GM19351 (cell line): Measurements from ENCODE around the gene DEFB132.

Experiments used
- ATAC-seq: cut with Tn5 transposase; IDR thresholded peaks from one replicate; pipeline ENCODE4 v1.9.1; 2021; ENCODE audit warnings: mild to moderate bottlenecking, moderate library complexity; ENCODE audit not compliant: unreplicated experiment

DEFB132 gene

DNA sequence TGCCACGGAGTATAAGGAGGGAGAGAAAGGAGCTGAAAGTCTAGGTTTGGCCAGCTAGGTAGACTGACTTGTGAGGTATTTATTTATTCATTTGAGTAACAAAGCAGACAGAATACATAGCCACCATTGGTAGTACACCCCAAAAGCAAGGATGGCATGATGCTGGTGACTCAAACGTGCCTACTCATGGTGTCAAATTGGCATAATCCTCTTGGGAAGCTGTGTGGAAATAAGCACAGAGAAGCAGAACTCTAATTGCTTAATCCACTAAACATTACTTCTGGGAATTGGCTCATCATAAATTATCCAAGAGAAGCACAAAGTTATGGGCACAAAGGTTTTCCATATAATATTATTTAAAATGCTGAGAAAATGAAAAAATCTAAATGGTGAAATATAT is 2.5 kb downstream of the DEFB132 start:
- no peak for ATAC-seq

DNA sequence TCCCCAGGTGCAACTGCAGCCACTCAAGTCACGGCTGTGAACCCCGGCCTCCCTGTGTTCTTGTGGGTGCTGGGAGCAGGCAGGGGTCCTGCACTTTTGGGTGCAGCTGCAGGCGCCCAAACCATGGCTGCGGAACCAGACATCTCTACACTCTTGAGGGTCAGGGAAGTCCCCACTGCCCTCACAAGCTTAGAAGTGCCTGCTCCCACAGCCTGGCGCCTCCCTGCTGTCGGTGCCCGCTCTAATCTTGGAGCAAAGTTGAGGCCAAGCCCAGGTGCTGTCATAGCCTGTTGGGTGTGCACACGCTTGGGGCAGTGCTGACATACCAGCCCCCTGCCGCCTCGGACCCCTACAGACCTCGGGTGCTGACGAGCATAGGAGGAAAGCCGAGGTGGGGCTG is 6.2 kb downstream of the DEFB132 start:
- no peak for ATAC-seq

GRCh38 chr20:266596-267562 is 9.4 kb downstream of the DEFB132 start:
- ATAC-seq: peak; percentile 92

GRCh38 chr20:270517-270916 is 13.0 kb downstream of the DEFB132 start:
- ATAC-seq: no peak

- ATAC-seq: no peak
These were observed 13.5 kb downstream of the DEFB132 start for GRCh38 chr20:271069-271468.

GRCh38 chr20:271528-271927 is 14.0 kb downstream of the DEFB132 start:
- ATAC-seq: no peak

DNA sequence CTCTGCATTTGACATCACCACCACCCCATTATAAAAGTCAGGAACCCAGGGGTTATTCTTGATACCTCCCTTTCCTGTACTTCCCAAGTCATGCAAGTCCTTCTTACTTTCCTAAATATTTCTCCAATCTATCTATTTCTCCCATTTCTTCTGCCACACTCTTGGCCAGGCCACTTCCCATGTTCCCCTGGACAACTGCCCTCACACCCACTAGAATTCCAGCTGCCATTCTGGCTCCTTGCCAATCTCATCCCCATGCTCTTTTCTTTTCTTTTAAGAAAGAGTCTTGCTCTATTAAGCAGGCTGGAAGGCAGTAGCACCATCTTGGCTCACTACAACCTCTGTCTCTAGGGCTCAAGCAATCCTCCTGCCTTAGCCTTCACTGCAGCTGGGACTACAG is 15.2 kb downstream of the DEFB132 start:
- no peak for ATAC-seq

- no peak for ATAC-seq
These were observed 16.4 kb downstream of the DEFB132 start for GRCh38 chr20:273884-274283.

- no peak for ATAC-seq
These were observed 18.3 kb downstream of the DEFB132 start for GRCh38 chr20:275791-276190.

GRCh38 chr20:276620-277495 is 19.3 kb downstream of the DEFB132 start:
- ATAC-seq: no peak

DNA sequence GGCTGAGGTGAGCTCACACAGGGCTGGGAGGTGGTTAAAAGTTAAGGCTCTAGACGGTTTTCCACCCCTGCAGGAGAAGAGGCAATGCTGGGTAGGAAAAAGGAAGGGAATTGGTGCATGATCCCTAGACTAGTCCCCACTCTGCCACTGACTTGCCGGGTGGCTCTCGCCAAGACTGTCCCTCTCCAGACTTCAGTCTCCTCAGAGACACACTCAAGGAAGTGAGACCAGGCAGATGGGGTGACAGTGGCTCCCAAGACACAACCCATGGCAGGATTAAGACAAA is 19.9 kb downstream of the DEFB132 start:
- no peak for ATAC-seq

DNA sequence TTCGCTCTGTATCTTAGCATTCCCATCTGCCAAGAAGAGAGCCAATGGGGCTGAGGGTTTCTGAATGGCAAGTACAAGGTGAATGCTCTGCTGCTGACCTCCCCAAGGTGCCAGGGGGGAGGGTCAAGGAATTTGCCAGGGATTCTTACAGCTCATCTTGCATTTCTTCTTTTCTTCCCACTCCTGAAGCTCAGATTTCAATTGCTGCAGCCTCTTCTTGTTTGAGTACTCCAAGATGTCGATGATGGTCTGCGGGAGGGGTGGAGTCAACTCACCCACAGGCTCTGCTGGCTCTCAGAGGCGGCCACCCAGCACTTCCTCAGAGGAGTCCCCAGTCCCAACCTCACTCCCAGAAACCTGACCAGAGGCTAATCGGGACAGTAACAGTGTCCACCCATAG is 20.7 kb downstream of the DEFB132 start:
- no peak for ATAC-seq

GRCh38 chr20:278607-279571 is 21.4 kb downstream of the DEFB132 start:
- ATAC-seq: no peak

DNA sequence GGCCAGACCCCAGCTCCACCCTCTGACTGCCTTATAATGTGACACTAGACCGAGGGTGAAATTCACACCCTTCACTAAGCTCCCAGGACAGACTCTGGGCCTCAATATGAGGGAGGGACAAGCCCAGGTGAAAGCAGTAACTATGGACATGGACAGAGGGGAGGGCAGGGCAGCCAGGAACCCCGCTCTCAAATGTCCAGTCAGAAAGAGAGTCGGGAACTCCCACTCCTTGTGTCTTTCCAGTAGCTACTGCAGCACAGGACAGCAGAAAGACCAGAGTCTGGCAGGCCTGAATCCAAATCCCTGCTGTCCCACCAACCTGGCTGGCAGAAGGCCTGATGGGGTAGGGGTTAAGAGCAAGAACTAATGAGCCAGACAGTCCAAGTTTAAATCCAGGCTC is 26.6 kb downstream of the DEFB132 start:
- ATAC-seq: no peak

- no peak for ATAC-seq
These were observed 29.0 kb downstream of the DEFB132 start for GRCh38 chr20:286508-286907.

DNA sequence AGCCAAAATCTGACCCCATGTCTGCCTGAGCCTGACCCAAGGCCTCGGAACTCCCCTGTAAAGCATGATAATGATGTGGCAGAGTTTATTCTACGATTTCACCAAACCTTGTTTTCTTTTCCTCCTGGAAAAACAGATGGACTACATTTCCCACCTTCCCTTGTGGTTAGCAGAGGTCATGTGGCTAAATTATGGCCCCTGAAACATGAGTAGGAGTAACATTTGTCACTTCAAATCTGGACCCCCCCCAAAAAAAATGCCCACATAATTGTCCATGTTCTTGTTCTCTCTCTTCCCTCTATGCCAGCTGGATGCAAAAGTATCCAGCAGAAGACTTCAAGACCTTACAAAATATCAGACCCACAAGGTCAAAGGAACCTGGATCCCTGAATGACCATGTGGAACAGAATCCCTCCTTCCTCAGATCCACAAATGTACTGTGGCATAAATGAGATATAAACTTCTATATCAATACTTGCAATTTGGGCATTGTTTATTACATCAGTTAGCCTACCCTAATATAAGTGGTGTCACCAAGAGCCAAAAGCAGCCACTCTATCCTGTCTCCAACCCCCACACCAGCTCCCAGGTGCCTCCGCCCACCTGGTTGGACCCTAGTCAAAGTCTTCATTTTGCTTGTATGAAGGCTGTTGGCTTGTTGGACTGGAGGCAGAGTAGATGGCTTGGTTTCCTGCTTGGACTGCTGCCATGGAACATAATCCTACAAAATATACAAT is 31.6 kb downstream of the DEFB132 start:
- ATAC-seq: no peak

- ATAC-seq: no peak
These were observed 32.2 kb downstream of the DEFB132 start for GRCh38 chr20:289693-290083.

GRCh38 chr20:290084-290831 is 32.7 kb downstream of the DEFB132 start, which contains the start of gene C20orf96:
TSS of gene C20orf96 (minus strand) at chr20:290750. CDS start at chr20:290610, 140 bp downstream.
- ATAC-seq: peak; percentile 87

DNA sequence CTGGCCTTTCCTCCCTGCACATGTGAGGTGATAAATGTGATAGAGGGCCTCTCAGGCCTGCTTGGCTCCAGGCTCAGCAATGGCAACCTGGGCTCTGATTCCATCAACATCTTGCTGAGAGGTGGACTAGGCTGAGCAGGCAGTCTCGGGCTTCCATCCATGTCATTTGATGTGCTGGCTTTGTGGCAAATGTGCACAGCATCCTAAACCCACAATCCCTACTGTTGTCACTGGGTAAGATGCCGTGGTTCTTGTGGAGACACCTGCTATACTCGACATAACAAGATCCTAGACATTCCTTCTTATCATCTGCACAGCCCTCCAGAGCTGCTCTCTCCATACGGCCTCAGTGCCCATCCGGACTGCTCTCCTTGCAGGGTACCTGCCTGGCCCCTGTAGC is 37.1 kb downstream of the DEFB132 start:
- no peak for ATAC-seq
